ENCODE measurements around the gene MINK1.

Gene MINK1

GRCh38 chr17:4852567-4853207, 19.5 kb downstream of the MINK1 start:
- H3K4me3 ChIP-seq (replicated peaks; ENCODE audit: insufficient read depth, low read length) = no peak overlapping the region
- H3K27ac ChIP-seq (replicated peaks) = no peak overlapping the region
- no peaks in the 10 kb centered on the region for H3K27me3 ChIP-seq (ENCODE audit: insufficient read depth, poor library complexity, severe bottlenecking)
- TF ChIP-seq CTCF (IDR thresholded peaks at IDR 0.05; ENCODE audit: insufficient read depth, low read length) (no peak), REST (IDR thresholded peaks at IDR 0.05; ENCODE audit: insufficient replicate concordance, low read depth) (no peak), SPI1 (IDR thresholded peaks at IDR 0.05; ENCODE audit: borderline replicate concordance, low read depth) (no peak), GABPA (IDR thresholded peaks at IDR 0.05; ENCODE audit: low read depth) (no peak), POLR2AphosphoS5 (IDR thresholded peaks at IDR 0.05; ENCODE audit: low read depth) (no peak)
- DNase-seq (ENCODE audit: low read depth in 1 of 2, low spot score in 1 of 2) = no peak

GRCh38 chr17:4853208-4853671, 20.1 kb downstream of the MINK1 start:
- no peak for DNase-seq (ENCODE audit: low read depth in 1 of 2, low spot score in 1 of 2)
- H3K4me3 ChIP-seq (replicated peaks; ENCODE audit: insufficient read depth, low read length) = no peak overlapping the region
- H3K27me3 ChIP-seq (ENCODE audit: insufficient read depth, poor library complexity, severe bottlenecking) = no peaks in the 10 kb centered on the region
- TF ChIP-seq REST (IDR thresholded peaks at IDR 0.05; ENCODE audit: insufficient replicate concordance, low read depth) = no peak
- no peak for TF ChIP-seq GABPA (IDR thresholded peaks at IDR 0.05; ENCODE audit: low read depth)
- no peak for TF ChIP-seq SPI1 (IDR thresholded peaks at IDR 0.05; ENCODE audit: borderline replicate concordance, low read depth)
- peak; percentile 34; the same call in 1 of the 2 replicates for TF ChIP-seq POLR2AphosphoS5 (IDR thresholded peaks at IDR 0.05; ENCODE audit: low read depth)
- TF ChIP-seq CTCF (IDR thresholded peaks at IDR 0.05; ENCODE audit: insufficient read depth, low read length) = no peak
- H3K27ac ChIP-seq (replicated peaks) = no peak overlapping the region

GRCh38 chr17:4854111-4854681, 21.1 kb downstream of the MINK1 start:
- Histone ChIP-seq H3K27ac (replicated peaks) (no peak overlapping the region), H3K27me3 (ENCODE audit: insufficient read depth, poor library complexity, severe bottlenecking) (no peaks in the 10 kb centered on the region), H3K4me3 (replicated peaks; ENCODE audit: insufficient read depth, low read length) (no peak overlapping the region)
- TF ChIP-seq REST (IDR thresholded peaks at IDR 0.05; ENCODE audit: insufficient replicate concordance, low read depth) = no peak
- TF ChIP-seq CTCF (IDR thresholded peaks at IDR 0.05; ENCODE audit: insufficient read depth, low read length) = no peak
- no peak for TF ChIP-seq POLR2AphosphoS5 (IDR thresholded peaks at IDR 0.05; ENCODE audit: low read depth)
- no peak for TF ChIP-seq SPI1 (IDR thresholded peaks at IDR 0.05; ENCODE audit: borderline replicate concordance, low read depth)
- no peak for TF ChIP-seq GABPA (IDR thresholded peaks at IDR 0.05; ENCODE audit: low read depth)
- no peak for DNase-seq (ENCODE audit: low read depth in 1 of 2, low spot score in 1 of 2)
